Gastroesophageal sphincter (tissue), 4 donors: ENCODE results near the gene MTERF4. TPM values are rescaled to one million over a fixed set of nuclear protein-coding genes. Genes with fewer than 3 reads are reported as not detected.
"Not testable (repeated sequence)": the region's sequence is repeated elsewhere in the genome, so short reads cannot be mapped to it uniquely, and the experiment has no call there.

Experiments
- ATAC-seq: fragments of 150-250 bp; one replicate; pipeline ENCODE4 v1.9.1; 2016; ENCODE audit warnings: mild to moderate bottlenecking, moderate library complexity
- H3K27ac ChIP-seq, 4 donors: fragments of 200-600 bp; sonication (generic) in 3 of 4; 1 replicate in 3 of 4; 2 replicates in 1 of 4; pipeline ENCODE4 v1.5.1; 2016 to 2019
- H3K27me3 ChIP-seq: fragments of 200-600 bp; sonication (generic); one replicate; pipeline ENCODE4 v1.5.1; 2019
- H3K36me3 ChIP-seq, 2 donors: fragments of 200-600 bp; sonication (generic); one replicate each; pipeline ENCODE4 v1.5.1; 2019; ENCODE audit warnings: control low read depth in 1 of 2
- H3K4me1 ChIP-seq, 3 donors: fragments of 200-600 bp; sonication (generic); 1 replicate in 2 of 3; 2 replicates in 1 of 3; pipeline ENCODE4 v1.5.1; 2016 to 2019; ENCODE audit warnings: control low read depth in 2 of 3
- H3K4me3 ChIP-seq, 2 donors: fragments of 200-600 bp; sonication (generic); one replicate each; pipeline ENCODE4 v1.5.1; 2019; ENCODE audit warnings: mild to moderate bottlenecking in 1 of 2, moderate library complexity in 1 of 2
- H3K9me3 ChIP-seq, 3 donors: fragments of 200-600 bp; sonication (generic); one replicate each; pipeline ENCODE4 v1.5.1; 2017 to 2019; ENCODE audit warnings: control low read depth in 2 of 3
- EP300 ChIP-seq: sonication (generic); formaldehyde crosslinking; IDR thresholded peaks from one replicate; pipeline ENCODE4 v1.6.1; 2017; ENCODE audit warnings: antibody characterized with exemption, mild to moderate bottlenecking
- POLR2A ChIP-seq, 2 donors: fragments of 450-650 bp; IDR thresholded peaks; one replicate each; pipeline ENCODE4 v1.6.1; 2017; ENCODE audit warnings: antibody characterized with exemption in 2 of 2, mild to moderate bottlenecking in 2 of 2, moderate library complexity in 1 of 2
- POLR2AphosphoS5 ChIP-seq: sonication (generic); formaldehyde crosslinking; IDR thresholded peaks from one replicate; pipeline ENCODE4 v1.6.1; 2017; ENCODE audit warnings: antibody characterized with exemption
- WGBS, 2 donors: methylation state at CpG; one replicate each; pipeline ENCODE4 v1.1.5; 2018; ENCODE audit warnings: low coverage in 1 of 2; 5-methylcytosine and 5-hydroxymethylcytosine counted together
- total RNA-seq, 4 donors: library from RNA; depleted of rRNA; stranded (reverse); fragments of >200 nt; gene quantifications; one replicate each; pipeline ENCODE4 v1.1.0, GENCODE V29; 2016
- TF ChIP-seq, protein P1 (sequence below), 4 experiments: fragments of 200-600 bp in 2 of 4; fragments of 450-650 bp in 2 of 4; sonication (generic) in 1 of 4; IDR thresholded peaks; one replicate each; pipeline ENCODE4 v1.5.1; 2017 to 2019; ENCODE audit warnings: antibody characterized with exemption in 4 of 4, mild to moderate bottlenecking in 2 of 4, moderate library complexity in 2 of 4

The MTERF4 gene
- total RNA-seq, 4 donors from 2014 or later: 27.1 to 33.0 (median 32.1) TPM

DNA sequence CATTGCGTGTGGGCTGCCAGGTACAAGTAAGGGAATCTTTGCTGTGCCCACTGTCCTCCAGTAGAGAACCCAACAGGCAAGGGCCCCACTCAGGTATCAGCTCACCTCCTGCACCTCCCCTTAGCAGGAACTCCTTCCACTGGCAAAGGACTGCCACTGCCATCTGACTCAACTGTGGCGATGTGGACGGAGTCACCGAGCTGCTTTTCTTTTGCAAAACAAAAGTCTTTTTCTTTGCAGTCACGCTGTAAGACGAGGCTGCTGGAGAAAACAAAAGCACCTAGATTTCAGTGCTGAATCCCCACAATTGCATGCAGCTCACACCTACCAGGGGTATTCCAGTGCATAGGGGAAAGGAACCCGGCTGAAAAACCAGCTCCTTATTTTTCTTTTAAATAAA lies 7.9 kb downstream of the MTERF4 start:
- ATAC-seq: no peak
- TF ChIP-seq POLR2AphosphoS5 (no peak), POLR2A (IDR thresholded peaks at IDR 0.05) (no peak), EP300 (no peak)
- TF ChIP-seq, protein P1, sequence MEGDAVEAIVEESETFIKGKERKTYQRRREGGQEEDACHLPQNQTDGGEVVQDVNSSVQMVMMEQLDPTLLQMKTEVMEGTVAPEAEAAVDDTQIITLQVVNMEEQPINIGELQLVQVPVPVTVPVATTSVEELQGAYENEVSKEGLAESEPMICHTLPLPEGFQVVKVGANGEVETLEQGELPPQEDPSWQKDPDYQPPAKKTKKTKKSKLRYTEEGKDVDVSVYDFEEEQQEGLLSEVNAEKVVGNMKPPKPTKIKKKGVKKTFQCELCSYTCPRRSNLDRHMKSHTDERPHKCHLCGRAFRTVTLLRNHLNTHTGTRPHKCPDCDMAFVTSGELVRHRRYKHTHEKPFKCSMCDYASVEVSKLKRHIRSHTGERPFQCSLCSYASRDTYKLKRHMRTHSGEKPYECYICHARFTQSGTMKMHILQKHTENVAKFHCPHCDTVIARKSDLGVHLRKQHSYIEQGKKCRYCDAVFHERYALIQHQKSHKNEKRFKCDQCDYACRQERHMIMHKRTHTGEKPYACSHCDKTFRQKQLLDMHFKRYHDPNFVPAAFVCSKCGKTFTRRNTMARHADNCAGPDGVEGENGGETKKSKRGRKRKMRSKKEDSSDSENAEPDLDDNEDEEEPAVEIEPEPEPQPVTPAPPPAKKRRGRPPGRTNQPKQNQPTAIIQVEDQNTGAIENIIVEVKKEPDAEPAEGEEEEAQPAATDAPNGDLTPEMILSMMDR (IDR thresholded peaks at IDR 0.05): no peak
- Histone ChIP-seq H3K4me1 (peaks cover 0 to 16% (median 0%) of the 10 kb centered on the region in 3 donors), H3K36me3 (peaks cover 0 to 100% of the 10 kb centered on the region in 2 donors), H3K4me3 (no peak overlapping the region), H3K27me3 (no peaks in the 10 kb centered on the region), H3K27ac (no peak overlapping the region), H3K9me3 (no peaks in the 10 kb centered on the region)
- WGBS, 2 donors: 65 to 70% methylated on average over 3 to 7 of the region's 7 CpGs

DNA sequence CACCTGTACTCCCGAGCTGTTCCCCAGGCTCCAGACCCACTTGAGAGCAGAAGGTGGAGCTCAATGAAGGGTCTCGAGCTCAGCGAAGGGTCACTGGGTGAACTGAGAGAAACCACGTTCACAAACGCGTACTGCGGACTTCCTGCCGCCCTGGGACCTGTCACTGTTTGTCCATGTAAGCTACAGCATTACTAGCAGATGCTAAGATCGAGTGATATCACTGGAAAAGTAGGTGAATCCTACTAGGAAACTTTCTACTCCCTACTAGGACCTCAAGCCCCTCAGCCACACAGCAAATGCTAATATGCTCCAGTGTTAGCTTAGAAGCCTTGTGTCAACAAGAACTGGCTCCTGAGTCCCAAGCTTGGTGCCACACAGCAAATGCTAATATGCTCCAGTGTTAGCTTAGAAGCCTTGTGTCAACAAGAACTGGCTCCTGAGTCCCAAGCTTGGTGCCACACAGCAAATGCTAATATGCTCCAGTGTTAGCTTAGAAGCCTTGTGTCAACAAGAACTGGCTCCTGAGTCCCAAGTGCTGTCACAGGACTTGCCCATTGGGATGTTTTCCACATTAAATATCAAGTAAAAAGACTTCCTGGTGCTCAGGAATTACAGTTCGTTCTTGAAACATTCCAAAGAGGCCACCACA lies 8.8 kb downstream of the MTERF4 start:
- not testable (repeated sequence) for H3K4me3 ChIP-seq, ATAC-seq, H3K4me1 ChIP-seq, H3K27me3 ChIP-seq, H3K27ac ChIP-seq, H3K9me3 ChIP-seq
- H3K36me3 ChIP-seq: peaks cover 0 to 100% of the 10 kb centered on the region in 2 donors
- WGBS, 2 donors: 65 to 83% methylated on average over 2 to 10 of the region's 10 CpGs

DNA sequence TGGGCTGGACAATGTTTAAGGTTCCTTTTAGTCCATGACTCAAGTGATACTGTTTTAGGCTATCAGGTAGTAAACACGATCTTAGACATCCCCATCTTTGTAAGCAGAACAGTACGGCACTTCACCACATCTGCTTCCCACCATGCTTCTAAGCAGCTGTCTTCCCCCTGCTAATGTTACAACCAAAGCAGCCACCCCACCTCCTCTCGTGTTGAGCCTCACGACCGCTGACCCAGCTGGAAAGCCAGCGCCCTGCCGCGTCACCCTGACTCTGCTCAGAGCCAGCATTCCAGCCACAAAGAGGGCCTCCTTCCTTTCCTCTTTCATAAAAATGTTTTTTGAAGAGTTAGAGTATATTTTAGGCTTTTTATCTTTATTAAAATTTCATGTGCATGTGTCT lies 9.4 kb downstream of the MTERF4 start:
- no peak for ATAC-seq
- H3K9me3 ChIP-seq: no peaks in the 10 kb centered on the region
- H3K27me3 ChIP-seq: no peaks in the 10 kb centered on the region
- no peak overlapping the region for H3K27ac ChIP-seq
- H3K36me3 ChIP-seq: peaks cover 0 to 100% of the 10 kb centered on the region in 2 donors
- peaks cover 0 to 4% (median 0%) of the 10 kb centered on the region in 3 donors for H3K4me1 ChIP-seq
- WGBS, 2 donors: 54 to 88% methylated on average over 7 of the region's 8 CpGs
- TF ChIP-seq, protein P1 (IDR thresholded peaks at IDR 0.05): no peak
- TF ChIP-seq POLR2AphosphoS5 (no peak), EP300 (no peak), POLR2A (IDR thresholded peaks at IDR 0.05) (no peak)
- H3K4me3 ChIP-seq: no peak overlapping the region

DNA sequence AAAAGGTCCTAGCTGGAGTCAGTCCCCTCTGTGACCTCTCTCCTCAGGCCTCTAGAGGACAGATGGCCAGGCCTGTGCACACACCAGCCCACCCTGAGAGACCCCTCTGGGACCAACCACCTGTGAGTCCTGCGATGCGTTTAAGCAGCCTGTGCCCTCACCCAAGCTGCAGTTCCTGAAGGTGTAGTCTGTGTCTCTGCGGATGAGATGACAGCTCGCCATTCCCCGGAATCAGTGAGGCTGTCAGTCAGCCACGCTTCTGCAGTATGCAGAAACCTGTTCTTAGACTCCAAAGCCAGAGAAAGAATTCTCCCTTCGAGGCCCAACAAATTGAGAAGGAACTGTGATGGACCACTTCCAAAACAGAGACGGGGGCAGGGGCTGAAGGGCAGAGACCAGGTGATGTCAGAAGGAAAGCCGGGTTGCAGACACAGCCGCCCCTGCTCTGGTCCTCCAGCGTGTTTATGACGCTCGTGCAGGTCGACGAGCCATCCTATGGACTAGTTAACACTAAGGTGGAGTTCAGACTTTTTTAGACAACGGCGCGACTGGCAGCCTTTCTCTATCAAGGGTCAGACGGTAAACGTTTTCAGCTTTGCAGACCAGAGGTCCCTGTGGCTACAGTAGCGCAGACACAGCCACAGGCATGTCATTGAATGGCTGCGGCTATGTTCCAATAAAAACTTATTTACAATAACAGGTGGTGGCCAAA lies 10.2 kb downstream of the MTERF4 start:
- ATAC-seq: no peak
- WGBS, 2 donors: 78 to 88% methylated on average over 8 to 12 of the region's 22 CpGs
- peaks cover 0 to 100% of the 10 kb centered on the region in 2 donors for H3K36me3 ChIP-seq

DNA sequence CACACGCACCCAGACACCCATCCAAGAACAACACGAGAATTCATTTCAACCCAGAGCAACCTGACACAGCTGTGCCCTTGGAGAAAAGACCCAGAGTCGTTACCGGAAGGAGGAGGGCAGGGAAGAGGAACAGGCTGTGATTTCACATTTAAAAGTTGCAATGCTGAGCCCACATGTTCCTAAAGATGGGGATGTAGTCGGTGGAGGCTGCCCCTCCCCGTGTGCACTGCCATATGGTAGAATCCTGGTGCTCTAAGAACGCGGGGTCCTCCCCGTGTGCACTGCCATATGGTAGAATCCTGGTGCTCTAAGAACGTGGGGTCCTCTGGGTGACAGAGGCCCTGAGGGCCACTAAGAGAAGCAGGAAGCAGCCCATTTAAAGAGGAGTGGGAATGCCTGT lies 10.9 kb downstream of the MTERF4 start:
- H3K27me3 ChIP-seq: no peaks in the 10 kb centered on the region
- no peak for ATAC-seq
- 46% methylated on average over 9 of the region's 10 CpGs; no CpG with 5 or more reads in 1 of the 2 donors for WGBS, 2 donors

More for the DNA sequence above, 10.2 kb downstream of the MTERF4 start:
- peaks cover 0 to 4% (median 0%) of the 10 kb centered on the region in 3 donors for H3K4me1 ChIP-seq
- H3K27ac ChIP-seq: no peak overlapping the region
- TF ChIP-seq EP300 (no peak), POLR2A (IDR thresholded peaks at IDR 0.05) (no peak), POLR2AphosphoS5 (no peak)
- TF ChIP-seq, protein P1 (IDR thresholded peaks at IDR 0.05): no peak
- H3K9me3 ChIP-seq: no peaks in the 10 kb centered on the region
- H3K27me3 ChIP-seq: no peaks in the 10 kb centered on the region
- no peak overlapping the region for H3K4me3 ChIP-seq

More for the DNA sequence above, 10.9 kb downstream of the MTERF4 start:
- H3K36me3 ChIP-seq: peaks cover 0 to 100% of the 10 kb centered on the region in 2 donors
- peaks cover 0 to 4% (median 0%) of the 10 kb centered on the region in 3 donors for H3K4me1 ChIP-seq
- no peak for TF ChIP-seq POLR2A (IDR thresholded peaks at IDR 0.05)
- no peak for TF ChIP-seq POLR2AphosphoS5
- TF ChIP-seq EP300: no peak
- TF ChIP-seq, protein P1 (IDR thresholded peaks at IDR 0.05): no peak
- no peak overlapping the region for H3K27ac ChIP-seq
- H3K4me3 ChIP-seq: no peak overlapping the region
- H3K9me3 ChIP-seq: no peaks in the 10 kb centered on the region
